Endothelial cell of umbilical vein (primary cell): ENCODE measurements around the gene FAM186B. TPM values are rescaled to one million over a fixed set of nuclear protein-coding genes. Genes with fewer than 3 reads are reported as not detected.
A peak's percentile ranks its signal among the peaks of the same experiment; 100 is the strongest.

Experiments used
- BruUV-seq: library from RNA; stranded (reverse); fragments of 400-500 nt; replicated peaks from 2 replicates; lab custom pipeline; 2021; lab: Mats Ljungman, UMichigan
- CTCF ChIA-PET: fragments of 300-600, 350-600 bp; sonication (Branson Sonifier 250); formaldehyde crosslinking; loops from one replicate; lab custom pipeline; 2021; ENCODE audit warnings: antibody characterized with exemption, inconsistent platforms; lab: Charles Lee
- POLR2A ChIA-PET: fragments of 300-600, 350-600 bp; sonication (Branson Sonifier 250); formaldehyde crosslinking; loops from one replicate; lab custom pipeline; 2021; ENCODE audit warnings: antibody characterized with exemption, inconsistent platforms; lab: Charles Lee
- DNase-seq: peaks from one replicate; pipeline ENCODE4 v3.0.0-alpha.2; 2011; ENCODE audit warnings: low read depth, low spot score
- FAIRE-seq: peaks from 2 replicates; lab custom pipeline; 2011; peaks lifted over from hg19 to GRCh38; lab: Jason Lieb, UNC
- H2AFZ ChIP-seq: 2 replicates; pipeline ENCODE4 v1.6.0; 2012; ENCODE audit warnings: low read depth, low read length, control low read depth, inconsistent platforms
- H3K27ac ChIP-seq: 2 replicates; pipeline ENCODE4 v1.5.1; 2011; ENCODE audit warnings: low read depth, mild to moderate bottlenecking, control low read depth, low read length, moderate library complexity; ENCODE audit not compliant: insufficient read depth
- H3K27me3 ChIP-seq, 2 experiments: 2 replicates each; pipeline versions ENCODE4 v1.6.0 to v1.6.1; 2011; ENCODE audit warnings: low read length in 2 of 2, mixed read lengths in 1 of 2; ENCODE audit not compliant: control insufficient read depth in 2 of 2, insufficient read depth in 2 of 2
- H3K36me3 ChIP-seq, 2 experiments: 2 replicates in 1 of 2; 3 replicates in 1 of 2; pipeline ENCODE4 v1.5.1; 2011; ENCODE audit warnings: low read length in 2 of 2, mild to moderate bottlenecking in 1 of 2, moderate library complexity in 1 of 2; ENCODE audit not compliant: control insufficient read depth in 2 of 2, insufficient read depth in 2 of 2; ENCODE audit errors: extremely low read depth in 1 of 2
- H3K4me1 ChIP-seq: 3 replicates; pipeline ENCODE4 v1.5.1; 2011; ENCODE audit warnings: mild to moderate bottlenecking, low read length; ENCODE audit not compliant: control insufficient read depth, insufficient read depth; ENCODE audit errors: extremely low read depth
- H3K4me2 ChIP-seq: 2 replicates; pipeline ENCODE4 v1.6.1; 2011; ENCODE audit warnings: low read length, control low read depth, mixed read lengths; ENCODE audit not compliant: insufficient read depth
- H3K4me3 ChIP-seq, 3 experiments: fragments of 200-600 bp in 1 of 3; sonication (generic), shearing (Covaris generic) in 1 of 3; replicated peaks in 1 of 3; 2 replicates each; pipeline ENCODE4 v1.5.1; 2011 to 2016; ENCODE audit warnings: control low read depth in 3 of 3, low read length in 3 of 3, mild to moderate bottlenecking in 2 of 3, inconsistent platforms in 1 of 3, low read depth in 1 of 3, moderate library complexity in 1 of 3; ENCODE audit not compliant: insufficient read depth in 1 of 3
- H3K79me2 ChIP-seq: 2 replicates; pipeline ENCODE4 v1.6.0; 2012; ENCODE audit warnings: low read length, inconsistent platforms; ENCODE audit not compliant: control insufficient read depth, insufficient read depth
- H3K9ac ChIP-seq: replicated peaks from 2 replicates; pipeline ENCODE3; 2011; ENCODE audit warnings: low read length, control low read depth; ENCODE audit not compliant: insufficient read depth; ENCODE audit errors: extremely low read depth
- H3K9me1 ChIP-seq: replicated peaks from 3 replicates; pipeline ENCODE4 v1.6.0; 2011; ENCODE audit warnings: mild to moderate bottlenecking, low read length; ENCODE audit not compliant: control insufficient read depth, insufficient read depth; ENCODE audit errors: extremely low read depth
- H3K9me3 ChIP-seq: replicated peaks from 2 replicates; pipeline ENCODE4 v1.5.1; 2012; ENCODE audit warnings: low read length, inconsistent platforms; ENCODE audit not compliant: control insufficient read depth, insufficient read depth
- H4K20me1 ChIP-seq: replicated peaks from 2 replicates; pipeline ENCODE3; 2011; ENCODE audit warnings: mild to moderate bottlenecking, low read length; ENCODE audit not compliant: control insufficient read depth, insufficient read depth; ENCODE audit errors: extremely low read depth
- MYC ChIP-seq: IDR thresholded peaks from one replicate; pipeline ENCODE4 v1.6.1; 2011; ENCODE audit warnings: mild to moderate bottlenecking, low read depth, low read length
- POLR2AphosphoS5 ChIP-seq: IDR thresholded peaks from 2 replicates; pipeline ENCODE4 v1.6.1; 2012; ENCODE audit warnings: low read depth, mild to moderate bottlenecking, control low read depth, low read length, moderate library complexity; ENCODE audit not compliant: insufficient read depth
- dilution Hi-C: fragments of 300-500 bp; cut with MboI; formaldehyde crosslinking; loops from one replicate; pipeline ENCODE4 v1.15.0; 2019; ENCODE audit warnings: low sequenced_read_pairs; ENCODE audit not compliant: extremely low pct_ligation_motif_present
- intact Hi-C: fragments of 100-400 bp; cut with micrococcal nuclease; formaldehyde crosslinking; loops from one replicate; pipeline ENCODE4 v1.10.0; 2022
- polyA plus RNA-seq, 4 experiments: library from polyadenylated mRNA; depleted of rRNA in 3 of 4; stranded (reverse) in 3 of 4; unstranded in 1 of 4; fragments of >200 nt; gene quantifications; 2 replicates each; pipeline versions ENCODE4 v1.2.1 to v1.2.3, GENCODE V29; 2011 to 2012; ENCODE audit warnings: missing spikeins in 1 of 4
- total RNA-seq: library from RNA; stranded (reverse); gene quantifications from 2 replicates; pipeline ENCODE4 v1.2.3, GENCODE V29; 2021
- TF ChIP-seq, protein P1 (sequence below), 2 donors: IDR thresholded peaks; 1 replicate in 1 of 2; 2 replicates in 1 of 2; pipeline ENCODE4 v1.5.1; 2011; ENCODE audit warnings: low read length in 2 of 2, mild to moderate bottlenecking in 2 of 2, moderate library complexity in 2 of 2, control low read depth in 1 of 2, inconsistent platforms in 1 of 2, low read depth in 1 of 2; ENCODE audit not compliant: insufficient read depth in 1 of 2; ENCODE audit errors: extremely low read depth in 1 of 2
- TF ChIP-seq, protein P2 (sequence below): IDR thresholded peaks from 2 replicates; pipeline ENCODE4 v1.6.1; 2011; ENCODE audit not compliant: insufficient read depth, insufficient read length

The FAM186B gene
- total and polyA plus RNA-seq, 2 donors (not counting 3 experiments of a cell fraction or from before 2014, with no cell fraction given) = 0.10 to 0.33 TPM

DNA sequence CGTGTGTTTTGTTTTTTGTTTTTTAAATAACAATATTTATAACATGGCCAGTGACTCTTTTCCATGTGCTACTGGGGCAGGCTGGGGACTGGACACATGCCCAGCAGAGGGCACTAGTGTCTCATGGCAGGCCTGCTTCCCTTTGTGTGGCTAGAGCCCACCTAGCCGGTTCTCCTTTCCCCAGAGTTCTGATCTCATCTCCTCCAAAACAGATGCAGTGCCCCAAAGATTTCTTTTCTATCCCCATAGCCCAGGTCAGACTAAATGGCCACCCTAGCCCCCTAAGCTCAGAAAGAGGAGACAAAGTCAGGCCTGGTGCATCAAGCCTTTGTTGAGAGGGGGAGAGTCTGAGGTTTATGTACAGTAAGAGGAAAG, 39.2 kb upstream of the FAM186B start:
- POLR2A ChIA-PET = interaction anchor here (1.7 kb wide), 1 partner anchor 97 kb away, joined by 8 read pairs; the partner anchor contains the start of gene TMBIM6
- DNase-seq = peak; percentile 69
- no TSS peak for BruUV-seq

More for the DNA sequence above, 39.2 kb upstream of the FAM186B start:
- peak; percentile 85 for FAIRE-seq
- Histone ChIP-seq H3K27ac (peak overlapping the region; percentile 26), H3K27me3 (no peaks in the 10 kb centered on the region), H2AFZ (no peak overlapping the region), H3K36me3 (peaks cover 27 to 46% of the 10 kb centered on the region in 2 experiments), H3K4me1 (peaks cover 31% of the 10 kb centered on the region), H3K9me1 (no peaks in the 10 kb centered on the region), H3K9me3 (no peaks in the 10 kb centered on the region), H3K9ac (no peak overlapping the region), H4K20me1 (no peaks in the 10 kb centered on the region), H3K4me2 (no peak overlapping the region), H3K4me3 (no peak overlapping the region), H3K79me2 (no peaks in the 10 kb centered on the region)
- intact Hi-C loops = loop anchor here (1.0 to 2.0 kb wide), 3 partner anchors 63 to 118 kb away; partner anchors contain the start of gene FMNL3
- CTCF ChIA-PET = interaction anchor here (0.7 to 6.8 kb wide), 16 partner anchors 11 to 195 kb away, joined by 3 to 93 read pairs (median 4); partner anchors contain the start of genes FMNL3, PRPF40B and TMBIM6
- dilution Hi-C loops = no loop called here
- TF ChIP-seq POLR2AphosphoS5 (no peak), MYC (no peak)
- TF ChIP-seq, protein P1, sequence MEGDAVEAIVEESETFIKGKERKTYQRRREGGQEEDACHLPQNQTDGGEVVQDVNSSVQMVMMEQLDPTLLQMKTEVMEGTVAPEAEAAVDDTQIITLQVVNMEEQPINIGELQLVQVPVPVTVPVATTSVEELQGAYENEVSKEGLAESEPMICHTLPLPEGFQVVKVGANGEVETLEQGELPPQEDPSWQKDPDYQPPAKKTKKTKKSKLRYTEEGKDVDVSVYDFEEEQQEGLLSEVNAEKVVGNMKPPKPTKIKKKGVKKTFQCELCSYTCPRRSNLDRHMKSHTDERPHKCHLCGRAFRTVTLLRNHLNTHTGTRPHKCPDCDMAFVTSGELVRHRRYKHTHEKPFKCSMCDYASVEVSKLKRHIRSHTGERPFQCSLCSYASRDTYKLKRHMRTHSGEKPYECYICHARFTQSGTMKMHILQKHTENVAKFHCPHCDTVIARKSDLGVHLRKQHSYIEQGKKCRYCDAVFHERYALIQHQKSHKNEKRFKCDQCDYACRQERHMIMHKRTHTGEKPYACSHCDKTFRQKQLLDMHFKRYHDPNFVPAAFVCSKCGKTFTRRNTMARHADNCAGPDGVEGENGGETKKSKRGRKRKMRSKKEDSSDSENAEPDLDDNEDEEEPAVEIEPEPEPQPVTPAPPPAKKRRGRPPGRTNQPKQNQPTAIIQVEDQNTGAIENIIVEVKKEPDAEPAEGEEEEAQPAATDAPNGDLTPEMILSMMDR (IDR thresholded peaks at IDR 0.05; ENCODE audit: extremely low read depth in 1 of 2, insufficient read depth in 1 of 2, low read depth in 1 of 2, low read length in 2 of 2) = peak; percentile 91 to 92
- TF ChIP-seq, protein P2, sequence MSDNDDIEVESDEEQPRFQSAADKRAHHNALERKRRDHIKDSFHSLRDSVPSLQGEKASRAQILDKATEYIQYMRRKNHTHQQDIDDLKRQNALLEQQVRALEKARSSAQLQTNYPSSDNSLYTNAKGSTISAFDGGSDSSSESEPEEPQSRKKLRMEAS = peak; percentile 18
